BJ (cell line): Measurements from ENCODE around the gene ANO2. TPM values are rescaled to one million over a fixed set of nuclear protein-coding genes. Genes with fewer than 3 reads are reported as not detected.

Source experiments
- CTCF ChIA-PET: fragments of 350-600 bp; formaldehyde crosslinking; extraction: SDS; loops from one replicate; lab custom pipeline; 2021; ENCODE audit warnings: antibody characterized with exemption, inconsistent platforms; lab: Yijun Ruan, JAX
- POLR2A ChIA-PET: fragments of 300-600 bp; sonication (Branson Sonifier 250); formaldehyde crosslinking; extraction: SDS; loops from one replicate; lab custom pipeline; 2021; ENCODE audit warnings: antibody characterized with exemption; lab: Charles Lee
- DNase-seq: peaks from one replicate; pipeline ENCODE4 v3.0.0-alpha.2; 2011; ENCODE audit warnings: low read depth
- H3K27me3 ChIP-seq: 2 replicates; pipeline ENCODE4 v1.6.0; 2011; ENCODE audit warnings: low read length; ENCODE audit not compliant: control insufficient read depth, insufficient read depth
- H3K36me3 ChIP-seq: 2 replicates; pipeline ENCODE4 v1.5.1; 2011; ENCODE audit warnings: low read length; ENCODE audit not compliant: control insufficient read depth, insufficient read depth
- H3K4me3 ChIP-seq: 2 replicates; pipeline ENCODE4 v1.5.1; 2011; ENCODE audit warnings: low read depth, mild to moderate bottlenecking, control low read depth, low read length
- CTCF ChIP-seq: IDR thresholded peaks from 2 replicates; pipeline ENCODE4 v1.5.1; 2011; ENCODE audit warnings: low read depth, mild to moderate bottlenecking, control low read depth, inconsistent platforms, low read length, moderate library complexity; ENCODE audit not compliant: insufficient read depth
- polyA plus RNA-seq: library from polyadenylated mRNA; depleted of rRNA; stranded (reverse); fragments of >200 nt; gene quantifications from 2 replicates; pipeline ENCODE4 v1.2.3, GENCODE V29; 2011

ANO2 gene
- polyA plus RNA-seq, 1 experiment, result 0.10 TPM

- DNase-seq, result no peak
- TF ChIP-seq CTCF, result no peak
- Histone ChIP-seq H3K36me3 (no peaks in the 10 kb centered on the region), H3K27me3 (peaks cover 6% of the 10 kb centered on the region), H3K4me3 (no peak overlapping the region)
- ChIA-PET CTCF (no interaction called here), POLR2A (no interaction called here)
These were observed 40.4 kb upstream of the ANO2 start for GRCh38 chr12:5985471-5985870.

GRCh38 chr12:5984873-5985272 is 39.8 kb upstream of the ANO2 start:
- ChIA-PET CTCF (no interaction called here), POLR2A (no interaction called here)
- no peak for TF ChIP-seq CTCF

GRCh38 chr12:5982106-5982505 is 37.0 kb upstream of the ANO2 start:
- CTCF ChIA-PET, result interaction anchor here (1.0 to 2.0 kb wide), 3 partner anchors 10 to 17 kb away, joined by 3 to 6 read pairs (median 4); no protein-coding TSS in a partner anchor
- H3K36me3 ChIP-seq, result no peaks in the 10 kb centered on the region
- no peak overlapping the region for H3K4me3 ChIP-seq
- H3K27me3 ChIP-seq, result peaks cover 6% of the 10 kb centered on the region
- POLR2A ChIA-PET, result no interaction called here
- TF ChIP-seq CTCF, result no peak
- no peak for DNase-seq

More at GRCh38 chr12:5984873-5985272, 39.8 kb upstream of the ANO2 start:
- DNase-seq, result no peak
- Histone ChIP-seq H3K36me3 (no peaks in the 10 kb centered on the region), H3K27me3 (peaks cover 6% of the 10 kb centered on the region), H3K4me3 (no peak overlapping the region)

- DNase-seq, result no peak
- ChIA-PET CTCF (interaction anchor here (1.1 to 3.7 kb wide), 4 partner anchors 11 to 301 kb away, joined by 3 to 29 read pairs (median 4); no protein-coding TSS in a partner anchor), POLR2A (no interaction called here)
- TF ChIP-seq CTCF, result no peak
- H3K4me3 ChIP-seq, result no peak overlapping the region
- peaks cover 6% of the 10 kb centered on the region for H3K27me3 ChIP-seq
- H3K36me3 ChIP-seq, result no peaks in the 10 kb centered on the region
These were observed 32.5 kb upstream of the ANO2 start for GRCh38 chr12:5977556-5977955.

- no peak for TF ChIP-seq CTCF
- H3K36me3 ChIP-seq, result no peaks in the 10 kb centered on the region
- peaks cover 11% of the 10 kb centered on the region for H3K27me3 ChIP-seq
- POLR2A ChIA-PET, result no interaction called here
- no peak for DNase-seq
- CTCF ChIA-PET, result interaction anchor here (1.1 to 3.7 kb wide), 5 partner anchors 10 to 306 kb away, joined by 3 to 29 read pairs (median 5); no protein-coding TSS in a partner anchor
- H3K4me3 ChIP-seq, result no peak overlapping the region
These were observed 31.7 kb upstream of the ANO2 start for GRCh38 chr12:5976711-5977110.
